ENCODE data around the gene MIAT.

The MIAT gene

DNA sequence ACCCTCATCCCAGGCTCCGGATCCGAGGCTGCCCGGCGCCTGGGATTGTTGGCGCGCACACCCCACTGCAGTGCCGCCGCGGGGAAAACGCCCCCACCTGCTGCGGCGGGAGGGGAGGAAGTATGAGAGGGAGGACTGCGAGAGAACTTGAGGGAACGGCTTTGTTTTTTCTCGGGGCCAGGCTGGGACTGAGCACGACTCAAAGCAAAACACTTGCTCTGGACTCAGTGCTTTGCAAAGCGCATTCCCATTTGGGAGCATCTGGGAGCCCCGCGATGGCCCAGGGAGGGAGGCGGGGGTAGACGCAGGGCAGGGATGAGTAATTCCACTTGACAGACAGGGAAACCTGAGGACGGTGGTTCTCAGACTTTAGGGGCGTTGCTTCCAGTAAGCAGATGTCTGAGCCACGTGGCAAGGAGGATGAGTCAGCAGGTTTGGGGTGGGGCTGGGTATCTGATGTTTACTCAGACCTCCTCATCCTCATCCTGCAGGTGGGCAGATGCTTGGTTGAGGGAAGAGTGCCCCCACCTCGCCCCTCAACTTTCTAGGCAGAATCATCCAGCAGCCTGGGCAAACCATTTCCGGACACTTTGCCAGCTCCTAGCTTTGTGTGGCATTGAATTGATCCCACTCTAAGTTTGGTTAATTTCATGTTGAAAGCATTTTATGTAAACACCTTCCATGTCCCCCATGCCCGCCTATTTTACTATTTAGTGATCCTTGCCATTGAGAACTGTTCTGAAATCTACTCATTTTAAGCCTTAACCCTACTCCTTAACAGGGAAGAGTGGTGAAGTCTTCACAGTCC, 1.5 kb downstream of the MIAT start (continued):
- TF ChIP-seq, protein P1, sequence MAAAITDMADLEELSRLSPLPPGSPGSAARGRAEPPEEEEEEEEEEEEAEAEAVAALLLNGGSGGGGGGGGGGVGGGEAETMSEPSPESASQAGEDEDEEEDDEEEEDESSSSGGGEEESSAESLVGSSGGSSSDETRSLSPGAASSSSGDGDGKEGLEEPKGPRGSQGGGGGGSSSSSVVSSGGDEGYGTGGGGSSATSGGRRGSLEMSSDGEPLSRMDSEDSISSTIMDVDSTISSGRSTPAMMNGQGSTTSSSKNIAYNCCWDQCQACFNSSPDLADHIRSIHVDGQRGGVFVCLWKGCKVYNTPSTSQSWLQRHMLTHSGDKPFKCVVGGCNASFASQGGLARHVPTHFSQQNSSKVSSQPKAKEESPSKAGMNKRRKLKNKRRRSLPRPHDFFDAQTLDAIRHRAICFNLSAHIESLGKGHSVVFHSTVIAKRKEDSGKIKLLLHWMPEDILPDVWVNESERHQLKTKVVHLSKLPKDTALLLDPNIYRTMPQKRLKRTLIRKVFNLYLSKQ (tag by site-specific recombination; IDR thresholded peaks at IDR 0.05; ENCODE audit: borderline replicate concordance), result no peak
- TF ChIP-seq, protein P2, sequence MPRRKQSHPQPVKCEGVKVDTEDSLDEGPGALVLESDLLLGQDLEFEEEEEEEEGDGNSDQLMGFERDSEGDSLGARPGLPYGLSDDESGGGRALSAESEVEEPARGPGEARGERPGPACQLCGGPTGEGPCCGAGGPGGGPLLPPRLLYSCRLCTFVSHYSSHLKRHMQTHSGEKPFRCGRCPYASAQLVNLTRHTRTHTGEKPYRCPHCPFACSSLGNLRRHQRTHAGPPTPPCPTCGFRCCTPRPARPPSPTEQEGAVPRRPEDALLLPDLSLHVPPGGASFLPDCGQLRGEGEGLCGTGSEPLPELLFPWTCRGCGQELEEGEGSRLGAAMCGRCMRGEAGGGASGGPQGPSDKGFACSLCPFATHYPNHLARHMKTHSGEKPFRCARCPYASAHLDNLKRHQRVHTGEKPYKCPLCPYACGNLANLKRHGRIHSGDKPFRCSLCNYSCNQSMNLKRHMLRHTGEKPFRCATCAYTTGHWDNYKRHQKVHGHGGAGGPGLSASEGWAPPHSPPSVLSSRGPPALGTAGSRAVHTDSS (tag by site-specific recombination; IDR thresholded peaks at IDR 0.05), result peak; percentile 62
- TF ChIP-seq, protein P3, sequence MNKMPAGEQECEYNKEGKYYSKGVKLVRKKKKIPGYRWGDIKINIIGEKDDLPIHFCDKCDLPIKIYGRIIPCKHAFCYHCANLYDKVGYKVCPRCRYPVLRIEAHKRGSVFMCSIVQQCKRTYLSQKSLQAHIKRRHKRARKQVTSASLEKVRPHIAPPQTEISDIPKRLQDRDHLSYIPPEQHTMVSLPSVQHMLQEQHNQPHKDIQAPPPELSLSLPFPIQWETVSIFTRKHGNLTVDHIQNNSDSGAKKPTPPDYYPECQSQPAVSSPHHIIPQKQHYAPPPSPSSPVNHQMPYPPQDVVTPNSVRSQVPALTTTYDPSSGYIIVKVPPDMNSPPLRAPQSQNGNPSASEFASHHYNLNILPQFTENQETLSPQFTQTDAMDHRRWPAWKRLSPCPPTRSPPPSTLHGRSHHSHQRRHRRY (tag by site-specific recombination; IDR thresholded peaks at IDR 0.05), result no peak
- peak; percentile 94 for TF ChIP-seq SP7 (tag by site-specific recombination; IDR thresholded peaks at IDR 0.05)
- no peak for TF ChIP-seq ZNF777 (tag by site-specific recombination; IDR thresholded peaks at IDR 0.05; ENCODE audit: borderline replicate concordance)
- TF ChIP-seq, protein P4, sequence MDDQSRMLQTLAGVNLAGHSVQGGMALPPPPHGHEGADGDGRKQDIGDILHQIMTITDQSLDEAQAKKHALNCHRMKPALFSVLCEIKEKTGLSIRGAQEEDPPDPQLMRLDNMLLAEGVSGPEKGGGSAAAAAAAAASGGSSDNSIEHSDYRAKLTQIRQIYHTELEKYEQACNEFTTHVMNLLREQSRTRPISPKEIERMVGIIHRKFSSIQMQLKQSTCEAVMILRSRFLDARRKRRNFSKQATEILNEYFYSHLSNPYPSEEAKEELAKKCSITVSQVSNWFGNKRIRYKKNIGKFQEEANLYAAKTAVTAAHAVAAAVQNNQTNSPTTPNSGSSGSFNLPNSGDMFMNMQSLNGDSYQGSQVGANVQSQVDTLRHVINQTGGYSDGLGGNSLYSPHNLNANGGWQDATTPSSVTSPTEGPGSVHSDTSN (CRISPR knock-in tag; IDR thresholded peaks at IDR 0.05), result no peak
- TF ChIP-seq ZNF423 (tag by site-specific recombination; IDR thresholded peaks at IDR 0.05), result no peak
- TF ChIP-seq, protein P5, sequence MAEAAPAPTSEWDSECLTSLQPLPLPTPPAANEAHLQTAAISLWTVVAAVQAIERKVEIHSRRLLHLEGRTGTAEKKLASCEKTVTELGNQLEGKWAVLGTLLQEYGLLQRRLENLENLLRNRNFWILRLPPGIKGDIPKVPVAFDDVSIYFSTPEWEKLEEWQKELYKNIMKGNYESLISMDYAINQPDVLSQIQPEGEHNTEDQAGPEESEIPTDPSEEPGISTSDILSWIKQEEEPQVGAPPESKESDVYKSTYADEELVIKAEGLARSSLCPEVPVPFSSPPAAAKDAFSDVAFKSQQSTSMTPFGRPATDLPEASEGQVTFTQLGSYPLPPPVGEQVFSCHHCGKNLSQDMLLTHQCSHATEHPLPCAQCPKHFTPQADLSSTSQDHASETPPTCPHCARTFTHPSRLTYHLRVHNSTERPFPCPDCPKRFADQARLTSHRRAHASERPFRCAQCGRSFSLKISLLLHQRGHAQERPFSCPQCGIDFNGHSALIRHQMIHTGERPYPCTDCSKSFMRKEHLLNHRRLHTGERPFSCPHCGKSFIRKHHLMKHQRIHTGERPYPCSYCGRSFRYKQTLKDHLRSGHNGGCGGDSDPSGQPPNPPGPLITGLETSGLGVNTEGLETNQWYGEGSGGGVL (tag by site-specific recombination; IDR thresholded peaks at IDR 0.05), result peak; percentile 92
- TF ChIP-seq, protein P6, sequence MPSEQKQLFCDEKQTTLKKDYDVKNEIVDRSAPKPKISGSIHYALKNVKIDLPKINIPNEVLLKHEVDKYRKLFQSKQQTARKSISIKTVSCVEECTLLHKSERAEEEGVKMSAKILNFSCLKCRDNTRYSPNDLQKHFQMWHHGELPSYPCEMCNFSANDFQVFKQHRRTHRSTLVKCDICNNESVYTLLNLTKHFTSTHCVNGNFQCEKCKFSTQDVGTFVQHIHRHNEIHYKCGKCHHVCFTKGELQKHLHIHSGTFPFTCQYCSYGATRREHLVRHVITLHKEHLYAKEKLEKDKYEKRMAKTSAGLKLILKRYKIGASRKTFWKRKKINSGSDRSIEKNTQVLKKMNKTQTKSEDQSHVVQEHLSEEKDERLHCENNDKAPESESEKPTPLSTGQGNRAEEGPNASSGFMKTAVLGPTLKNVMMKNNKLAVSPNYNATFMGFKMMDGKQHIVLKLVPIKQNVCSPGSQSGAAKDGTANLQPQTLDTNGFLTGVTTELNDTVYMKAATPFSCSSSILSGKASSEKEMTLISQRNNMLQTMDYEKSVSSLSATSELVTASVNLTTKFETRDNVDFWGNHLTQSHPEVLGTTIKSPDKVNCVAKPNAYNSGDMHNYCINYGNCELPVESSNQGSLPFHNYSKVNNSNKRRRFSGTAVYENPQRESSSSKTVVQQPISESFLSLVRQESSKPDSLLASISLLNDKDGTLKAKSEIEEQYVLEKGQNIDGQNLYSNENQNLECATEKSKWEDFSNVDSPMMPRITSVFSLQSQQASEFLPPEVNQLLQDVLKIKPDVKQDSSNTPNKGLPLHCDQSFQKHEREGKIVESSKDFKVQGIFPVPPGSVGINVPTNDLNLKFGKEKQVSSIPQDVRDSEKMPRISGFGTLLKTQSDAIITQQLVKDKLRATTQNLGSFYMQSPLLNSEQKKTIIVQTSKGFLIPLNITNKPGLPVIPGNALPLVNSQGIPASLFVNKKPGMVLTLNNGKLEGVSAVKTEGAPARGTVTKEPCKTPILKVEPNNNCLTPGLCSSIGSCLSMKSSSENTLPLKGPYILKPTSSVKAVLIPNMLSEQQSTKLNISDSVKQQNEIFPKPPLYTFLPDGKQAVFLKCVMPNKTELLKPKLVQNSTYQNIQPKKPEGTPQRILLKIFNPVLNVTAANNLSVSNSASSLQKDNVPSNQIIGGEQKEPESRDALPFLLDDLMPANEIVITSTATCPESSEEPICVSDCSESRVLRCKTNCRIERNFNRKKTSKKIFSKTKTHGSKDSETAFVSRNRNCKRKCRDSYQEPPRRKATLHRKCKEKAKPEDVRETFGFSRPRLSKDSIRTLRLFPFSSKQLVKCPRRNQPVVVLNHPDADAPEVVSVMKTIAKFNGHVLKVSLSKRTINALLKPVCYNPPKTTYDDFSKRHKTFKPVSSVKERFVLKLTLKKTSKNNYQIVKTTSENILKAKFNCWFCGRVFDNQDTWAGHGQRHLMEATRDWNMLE (tag by site-specific recombination; conservative IDR thresholded peaks at IDR 0.05; ENCODE audit: low read depth), result 0 out of 2 replicates have a peak, but pooled peaks have one; percentile 19
- peak; percentile 63; the same call in 1 of the 2 replicates for TF ChIP-seq KLF8 (tag by site-specific recombination; IDR thresholded peaks at IDR 0.05)
- TF ChIP-seq ZNF548 (tag by site-specific recombination; IDR thresholded peaks at IDR 0.05), result no peak
- TF ChIP-seq ZNF341 (tag by site-specific recombination; IDR thresholded peaks at IDR 0.05; ENCODE audit: low read depth), result peak; percentile 95
- no peak for TF ChIP-seq ZNF174 (tag by site-specific recombination; IDR thresholded peaks at IDR 0.05)
- TF ChIP-seq, protein P7, sequence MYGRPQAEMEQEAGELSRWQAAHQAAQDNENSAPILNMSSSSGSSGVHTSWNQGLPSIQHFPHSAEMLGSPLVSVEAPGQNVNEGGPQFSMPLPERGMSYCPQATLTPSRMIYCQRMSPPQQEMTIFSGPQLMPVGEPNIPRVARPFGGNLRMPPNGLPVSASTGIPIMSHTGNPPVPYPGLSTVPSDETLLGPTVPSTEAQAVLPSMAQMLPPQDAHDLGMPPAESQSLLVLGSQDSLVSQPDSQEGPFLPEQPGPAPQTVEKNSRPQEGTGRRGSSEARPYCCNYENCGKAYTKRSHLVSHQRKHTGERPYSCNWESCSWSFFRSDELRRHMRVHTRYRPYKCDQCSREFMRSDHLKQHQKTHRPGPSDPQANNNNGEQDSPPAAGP (tag by site-specific recombination; IDR thresholded peaks at IDR 0.05), result peak; percentile 87; the same call in 1 of the 2 replicates
- TF ChIP-seq ZNF146 (tag by site-specific recombination; IDR thresholded peaks at IDR 0.05), result no peak
- no peak for TF ChIP-seq ZNF274 (IDR thresholded peaks at IDR 0.05; ENCODE audit: low read length)
- TF ChIP-seq ZNF274 (tag by site-specific recombination; IDR thresholded peaks at IDR 0.05; ENCODE audit: borderline replicate concordance), result no peak
- TF ChIP-seq, protein P8, sequence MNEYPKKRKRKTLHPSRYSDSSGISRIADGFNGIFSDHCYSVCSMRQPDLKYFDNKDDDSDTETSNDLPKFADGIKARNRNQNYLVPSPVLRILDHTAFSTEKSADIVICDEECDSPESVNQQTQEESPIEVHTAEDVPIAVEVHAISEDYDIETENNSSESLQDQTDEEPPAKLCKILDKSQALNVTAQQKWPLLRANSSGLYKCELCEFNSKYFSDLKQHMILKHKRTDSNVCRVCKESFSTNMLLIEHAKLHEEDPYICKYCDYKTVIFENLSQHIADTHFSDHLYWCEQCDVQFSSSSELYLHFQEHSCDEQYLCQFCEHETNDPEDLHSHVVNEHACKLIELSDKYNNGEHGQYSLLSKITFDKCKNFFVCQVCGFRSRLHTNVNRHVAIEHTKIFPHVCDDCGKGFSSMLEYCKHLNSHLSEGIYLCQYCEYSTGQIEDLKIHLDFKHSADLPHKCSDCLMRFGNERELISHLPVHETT (tag by site-specific recombination; IDR thresholded peaks at IDR 0.05), result peak; percentile 41; the same call in 1 of the 2 replicates
- no peak for TF ChIP-seq ZNF175 (tag by site-specific recombination; IDR thresholded peaks at IDR 0.05)
- TF ChIP-seq, protein P9, sequence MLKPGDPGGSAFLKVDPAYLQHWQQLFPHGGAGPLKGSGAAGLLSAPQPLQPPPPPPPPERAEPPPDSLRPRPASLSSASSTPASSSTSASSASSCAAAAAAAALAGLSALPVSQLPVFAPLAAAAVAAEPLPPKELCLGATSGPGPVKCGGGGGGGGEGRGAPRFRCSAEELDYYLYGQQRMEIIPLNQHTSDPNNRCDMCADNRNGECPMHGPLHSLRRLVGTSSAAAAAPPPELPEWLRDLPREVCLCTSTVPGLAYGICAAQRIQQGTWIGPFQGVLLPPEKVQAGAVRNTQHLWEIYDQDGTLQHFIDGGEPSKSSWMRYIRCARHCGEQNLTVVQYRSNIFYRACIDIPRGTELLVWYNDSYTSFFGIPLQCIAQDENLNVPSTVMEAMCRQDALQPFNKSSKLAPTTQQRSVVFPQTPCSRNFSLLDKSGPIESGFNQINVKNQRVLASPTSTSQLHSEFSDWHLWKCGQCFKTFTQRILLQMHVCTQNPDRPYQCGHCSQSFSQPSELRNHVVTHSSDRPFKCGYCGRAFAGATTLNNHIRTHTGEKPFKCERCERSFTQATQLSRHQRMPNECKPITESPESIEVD (tag by site-specific recombination; IDR thresholded peaks at IDR 0.05), result no peak

Measured in HEK293 (cell line).